Ascending aorta (tissue), 2 donors: ENCODE measurements around the gene BEND6. TPM values are rescaled to one million over a fixed set of nuclear protein-coding genes. Genes with fewer than 3 reads are reported as not detected.

ENCODE experiments used
- DNase-seq, 2 donors: peaks; one replicate each; pipeline ENCODE4 v3.0.0-alpha.2; 2019; ENCODE audit warnings: low spot score in 2 of 2
- H3K27ac ChIP-seq, 2 donors: fragments of 200-600 bp; sonication (generic); one replicate each; pipeline ENCODE4 v1.5.1; 2016 to 2017; ENCODE audit warnings: mild to moderate bottlenecking in 1 of 2
- H3K27me3 ChIP-seq: fragments of 200-600 bp; sonication (generic); one replicate; pipeline ENCODE4 v1.5.1; 2017
- H3K36me3 ChIP-seq, 2 donors: fragments of 200-600 bp; sonication (generic); one replicate each; pipeline ENCODE4 v1.5.1; 2016
- H3K4me1 ChIP-seq, 2 donors: fragments of 200-600 bp; sonication (generic); one replicate each; pipeline ENCODE4 v1.5.1; 2016 to 2017; ENCODE audit warnings: mild to moderate bottlenecking in 1 of 2
- H3K4me3 ChIP-seq, 2 donors: fragments of 200-600 bp; sonication (generic); one replicate each; pipeline ENCODE4 v1.5.1; 2016 to 2017; ENCODE audit warnings: mild to moderate bottlenecking in 1 of 2
- H3K9me3 ChIP-seq, 2 donors: fragments of 200-600 bp; sonication (generic); one replicate each; pipeline ENCODE4 v1.5.1; 2016
- CTCF ChIP-seq, 3 experiments: fragments of 200-600 bp in 2 of 3; fragments of 450-650 bp in 1 of 3; sonication (generic) in 2 of 3; IDR thresholded peaks; one replicate each; pipeline ENCODE4 v1.5.1; 2016 to 2019; ENCODE audit warnings: antibody characterized with exemption in 3 of 3, mild to moderate bottlenecking in 1 of 3, moderate library complexity in 1 of 3
- intact Hi-C: fragments of 100-400 bp; cut with DNase I; formaldehyde crosslinking; loops from one replicate; pipeline ENCODE4 v1.15.1; 2023
- total RNA-seq: library from RNA; depleted of rRNA; stranded (reverse); fragments of >200 nt; gene quantifications from one replicate; pipeline ENCODE4 v1.1.0, GENCODE V29; 2016

BEND6 gene
- total RNA-seq, 1 donor from 2014 or later: 1.3 TPM

GRCh38 chr6:56923565-56923964, 31.3 kb upstream of the BEND6 start:
- TF ChIP-seq CTCF (IDR thresholded peaks at IDR 0.05): no peak
- H3K27me3 ChIP-seq: no peaks in the 10 kb centered on the region
- no peak overlapping the region for H3K4me3 ChIP-seq
- H3K36me3 ChIP-seq: no peaks in the 10 kb centered on the region
- H3K27ac ChIP-seq: no peak overlapping the region
- no peak for DNase-seq
- intact Hi-C loops: no loop called here
- H3K4me1 ChIP-seq: no peaks in the 10 kb centered on the region
- no peaks in the 10 kb centered on the region for H3K9me3 ChIP-seq

GRCh38 chr6:56927538-56928453, 27.1 kb upstream of the BEND6 start:
- no peak overlapping the region for H3K4me3 ChIP-seq
- H3K27ac ChIP-seq: no peak overlapping the region
- no peaks in the 10 kb centered on the region for H3K27me3 ChIP-seq
- no peak for DNase-seq
- intact Hi-C loops: no loop called here
- no peaks in the 10 kb centered on the region for H3K9me3 ChIP-seq
- no peaks in the 10 kb centered on the region for H3K36me3 ChIP-seq
- H3K4me1 ChIP-seq: no peaks in the 10 kb centered on the region
- TF ChIP-seq CTCF (IDR thresholded peaks at IDR 0.05): no peak

GRCh38 chr6:56930846-56931245, 24.1 kb upstream of the BEND6 start:
- no peak for TF ChIP-seq CTCF (IDR thresholded peaks at IDR 0.05)
- intact Hi-C loops: no loop called here
- DNase-seq: no peak
- H3K36me3 ChIP-seq: no peaks in the 10 kb centered on the region
- no peaks in the 10 kb centered on the region for H3K9me3 ChIP-seq
- no peaks in the 10 kb centered on the region for H3K4me1 ChIP-seq
- H3K4me3 ChIP-seq: no peak overlapping the region
- H3K27me3 ChIP-seq: no peaks in the 10 kb centered on the region
- H3K27ac ChIP-seq: no peak overlapping the region

- TF ChIP-seq CTCF (IDR thresholded peaks at IDR 0.05): no peak
- Histone ChIP-seq H3K4me3 (no peak overlapping the region), H3K27ac (no peak overlapping the region), H3K36me3 (no peaks in the 10 kb centered on the region), H3K27me3 (no peaks in the 10 kb centered on the region), H3K4me1 (no peaks in the 10 kb centered on the region), H3K9me3 (no peaks in the 10 kb centered on the region)
- DNase-seq: no peak
- intact Hi-C loops: no loop called here
Observed at GRCh38 chr6:56932910-56933477, 21.9 kb upstream of the BEND6 start.

GRCh38 chr6:56933650-56934049, 21.3 kb upstream of the BEND6 start:
- DNase-seq: no peak
- Histone ChIP-seq H3K4me1 (no peaks in the 10 kb centered on the region), H3K27me3 (no peaks in the 10 kb centered on the region), H3K9me3 (no peaks in the 10 kb centered on the region), H3K4me3 (no peak overlapping the region), H3K27ac (no peak overlapping the region), H3K36me3 (no peaks in the 10 kb centered on the region)
- no peak for TF ChIP-seq CTCF (IDR thresholded peaks at IDR 0.05)
- intact Hi-C loops: no loop called here
